T-cell (primary cell): ENCODE data around the gene OR2T27. TPM values are rescaled to one million over a fixed set of nuclear protein-coding genes. Genes with fewer than 3 reads are reported as not detected.

Experiments used
- ATAC-seq, 4 experiments: fragments of 200-7000 bp in 3 of 4; fragments of 150-1000 bp in 1 of 4; cut with Tn5 transposase; replicated peaks in 1 of 4; 1 replicate in 3 of 4; 2 replicates in 1 of 4; pipeline ENCODE4 v1.10.0; 2021; ENCODE audit warnings: moderate library complexity in 3 of 4, mild to moderate bottlenecking in 2 of 4, moderate number of reproducible peaks in 1 of 4
- CTCF ChIA-PET, 2 donors: fragments of 300-600 bp; sonication (Branson Sonifier 250); formaldehyde crosslinking; loops; one replicate each; lab custom pipeline; 2022; ENCODE audit warnings: antibody characterized with exemption in 2 of 2; lab: Charles Lee
- POLR2A ChIA-PET, 2 donors: fragments of 300-600 bp; sonication (Branson Sonifier 250); formaldehyde crosslinking; loops; one replicate each; lab custom pipeline; 2022; ENCODE audit warnings: antibody characterized with exemption in 2 of 2; lab: Charles Lee
- DNase-seq, 35 experiments: peaks; one replicate each; pipeline versions ENCODE4 v3.0.0 to v3.0.0-alpha.2; 2013 to 2023
- H3K27ac ChIP-seq: one replicate; pipeline ENCODE4 v1.5.1; 2013; ENCODE audit warnings: low read length
- H3K27me3 ChIP-seq, 2 experiments: replicated peaks in 1 of 2; 1 replicate in 1 of 2; 2 replicates in 1 of 2; pipeline versions ENCODE4 v1.6.1 to v1.7.0; 2013; ENCODE audit warnings: low read length in 1 of 2, mixed read lengths in 1 of 2; ENCODE audit not compliant: control insufficient read depth in 2 of 2, insufficient read depth in 2 of 2; ENCODE audit errors: extremely low read depth in 1 of 2
- H3K36me3 ChIP-seq, 2 donors: 1 replicate in 1 of 2; 2 replicates in 1 of 2; pipeline versions ENCODE4 v1.6.1 to v1.7.0; 2013; ENCODE audit warnings: low read length in 1 of 2; ENCODE audit not compliant: control insufficient read depth in 2 of 2, insufficient read depth in 1 of 2; ENCODE audit errors: extremely low read depth in 1 of 2
- H3K4me1 ChIP-seq, 2 experiments: 1 replicate in 1 of 2; 2 replicates in 1 of 2; pipeline versions ENCODE4 v1.6.1 to v1.7.0; 2013; ENCODE audit warnings: low read length in 2 of 2, mixed read lengths in 1 of 2; ENCODE audit not compliant: insufficient read depth in 2 of 2, control insufficient read depth in 1 of 2; ENCODE audit errors: extremely low read depth in 1 of 2
- H3K4me3 ChIP-seq, 2 donors: 1 replicate in 1 of 2; 2 replicates in 1 of 2; pipeline versions ENCODE4 v1.5.1 to v1.7.0; 2013; ENCODE audit warnings: mild to moderate bottlenecking in 2 of 2, low read length in 1 of 2, moderate library complexity in 1 of 2; ENCODE audit not compliant: control insufficient read depth in 1 of 2; ENCODE audit errors: extremely low read depth in 1 of 2
- H3K9me3 ChIP-seq: 2 replicates; pipeline ENCODE4 v1.7.0; 2013
- H3K27ac Mint-ChIP-seq, 2 donors: one replicate each; pipeline ENCODE4 v1.8.0; 2020 to 2021; ENCODE audit warnings: mild to moderate bottlenecking in 2 of 2, mixed read lengths in 2 of 2
- H3K27me3 Mint-ChIP-seq, 2 donors: one replicate each; pipeline ENCODE4 v1.8.0; 2021 to 2022; ENCODE audit warnings: mixed read lengths in 2 of 2
- H3K36me3 Mint-ChIP-seq: one replicate; pipeline ENCODE4 v1.8.0; 2021; ENCODE audit warnings: mixed read lengths
- H3K4me1 Mint-ChIP-seq, 3 donors: one replicate each; pipeline ENCODE4 v1.8.0; 2020 to 2022; ENCODE audit warnings: mixed read lengths in 3 of 3, mild to moderate bottlenecking in 1 of 3
- H3K4me3 Mint-ChIP-seq, 3 donors: one replicate each; pipeline ENCODE4 v1.8.0; 2020 to 2022; ENCODE audit warnings: mild to moderate bottlenecking in 3 of 3, mixed read lengths in 3 of 3, moderate library complexity in 3 of 3
- H3K9me3 Mint-ChIP-seq, 3 donors: one replicate each; pipeline ENCODE4 v1.8.0; 2020 to 2022; ENCODE audit warnings: mixed read lengths in 3 of 3
- WGBS: methylation state at CpG from one replicate; pipeline ENCODE4 v1.1.5; 2013; ENCODE audit warnings: missing lambda C conversion rate; ENCODE audit not compliant: insufficient coverage; 5-methylcytosine and 5-hydroxymethylcytosine counted together
- total RNA-seq, 35 experiments: library from RNA in 6 of 35; stranded (reverse) in 6 of 35; fragments of 120-200 nt in 1 of 35; gene quantifications; one replicate each; pipeline versions ENCODE4 v1.2.1 to v1.2.4 and lab custom pipeline; 2013 to 2026

The OR2T27 gene
- total RNA-seq, 5 donors from 2014 or later (not counting 1 experiment from before 2014, with no cell fraction given) = not detected

DNA sequence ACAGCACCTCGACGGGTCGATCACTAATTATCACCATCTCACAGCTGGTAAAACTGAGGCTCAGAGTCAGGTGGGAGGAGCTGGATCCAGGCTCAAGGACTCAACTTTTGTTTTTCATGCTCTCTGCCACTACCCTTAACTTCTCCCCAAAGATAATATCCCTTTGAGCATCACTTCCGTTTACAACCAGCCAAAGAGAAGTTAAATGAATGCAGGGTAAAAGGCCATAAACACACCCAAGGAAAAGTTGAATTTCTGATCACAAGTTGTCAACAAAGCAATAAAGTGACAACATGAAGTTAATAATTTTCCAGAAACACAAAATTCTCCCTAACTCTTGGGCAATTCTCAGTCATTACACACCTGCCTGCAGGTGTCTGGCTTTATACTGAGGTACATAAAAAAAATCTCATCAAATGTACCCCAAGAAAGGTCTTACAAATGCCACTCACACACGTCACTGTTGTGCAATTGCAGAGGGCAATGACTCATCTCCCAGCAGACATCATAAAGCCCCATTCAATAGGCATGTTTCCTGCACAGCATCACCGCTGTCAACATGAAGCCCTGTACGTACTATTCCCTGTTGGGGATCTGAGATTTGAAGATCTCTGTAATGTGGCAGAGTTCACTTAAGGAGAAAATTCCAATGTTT, 23.8 kb downstream of the OR2T27 start:
- Mint-ChIP-seq H3K27ac (no peak overlapping the region), H3K27me3 (peaks cover 0 to 3% of the 10 kb centered on the region in 2 donors), H3K4me3 (no peak overlapping the region), H3K36me3 (no peaks in the 10 kb centered on the region), H3K9me3 (no peaks in the 10 kb centered on the region), H3K4me1 (no peaks in the 10 kb centered on the region)
- no peak for ATAC-seq
- Histone ChIP-seq H3K27ac (no peak overlapping the region), H3K36me3 (no peaks in the 10 kb centered on the region), H3K4me3 (no peak overlapping the region), H3K27me3 (peaks cover 0 to 5% of the 10 kb centered on the region in 2 experiments), H3K9me3 (no peaks in the 10 kb centered on the region), H3K4me1 (no peaks in the 10 kb centered on the region)
- WGBS = 65% methylated on average over 4 of the region's 7 CpGs
- ChIA-PET POLR2A (no interaction called here), CTCF (no interaction called here)
- DNase-seq = no peak

DNA sequence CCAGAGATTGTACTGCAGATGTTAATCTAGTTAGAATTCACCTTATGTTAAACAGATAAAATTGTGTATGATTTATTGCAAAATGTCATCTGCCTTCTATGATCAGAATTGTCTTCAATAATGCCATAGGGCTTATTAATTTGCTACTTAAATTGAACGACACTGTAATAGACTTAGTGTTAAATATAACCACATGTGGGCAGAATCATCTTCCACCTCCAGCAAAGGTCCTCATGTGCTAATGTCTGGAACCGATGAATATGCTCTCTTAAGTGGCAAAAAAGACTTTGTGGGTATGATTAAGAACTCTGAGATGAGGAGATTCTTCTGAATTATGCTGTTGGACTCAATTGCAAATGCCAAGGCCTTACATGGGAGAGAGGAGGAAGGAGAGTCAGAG, 24.8 kb downstream of the OR2T27 start:
- Mint-ChIP-seq H3K27me3 (peaks cover 0 to 3% of the 10 kb centered on the region in 2 donors), H3K27ac (no peak overlapping the region), H3K9me3 (no peaks in the 10 kb centered on the region), H3K4me3 (no peak overlapping the region), H3K4me1 (no peaks in the 10 kb centered on the region), H3K36me3 (no peaks in the 10 kb centered on the region)
- no CpG with 5 or more reads among the region's 2 CpGs for WGBS
- Histone ChIP-seq H3K27ac (no peak overlapping the region), H3K4me1 (no peaks in the 10 kb centered on the region), H3K9me3 (no peaks in the 10 kb centered on the region), H3K36me3 (no peaks in the 10 kb centered on the region), H3K4me3 (no peak overlapping the region), H3K27me3 (peaks cover 0 to 5% of the 10 kb centered on the region in 2 experiments)
- ChIA-PET CTCF (no interaction called here), POLR2A (no interaction called here)
- ATAC-seq (no peak), DNase-seq (no peak)

DNA sequence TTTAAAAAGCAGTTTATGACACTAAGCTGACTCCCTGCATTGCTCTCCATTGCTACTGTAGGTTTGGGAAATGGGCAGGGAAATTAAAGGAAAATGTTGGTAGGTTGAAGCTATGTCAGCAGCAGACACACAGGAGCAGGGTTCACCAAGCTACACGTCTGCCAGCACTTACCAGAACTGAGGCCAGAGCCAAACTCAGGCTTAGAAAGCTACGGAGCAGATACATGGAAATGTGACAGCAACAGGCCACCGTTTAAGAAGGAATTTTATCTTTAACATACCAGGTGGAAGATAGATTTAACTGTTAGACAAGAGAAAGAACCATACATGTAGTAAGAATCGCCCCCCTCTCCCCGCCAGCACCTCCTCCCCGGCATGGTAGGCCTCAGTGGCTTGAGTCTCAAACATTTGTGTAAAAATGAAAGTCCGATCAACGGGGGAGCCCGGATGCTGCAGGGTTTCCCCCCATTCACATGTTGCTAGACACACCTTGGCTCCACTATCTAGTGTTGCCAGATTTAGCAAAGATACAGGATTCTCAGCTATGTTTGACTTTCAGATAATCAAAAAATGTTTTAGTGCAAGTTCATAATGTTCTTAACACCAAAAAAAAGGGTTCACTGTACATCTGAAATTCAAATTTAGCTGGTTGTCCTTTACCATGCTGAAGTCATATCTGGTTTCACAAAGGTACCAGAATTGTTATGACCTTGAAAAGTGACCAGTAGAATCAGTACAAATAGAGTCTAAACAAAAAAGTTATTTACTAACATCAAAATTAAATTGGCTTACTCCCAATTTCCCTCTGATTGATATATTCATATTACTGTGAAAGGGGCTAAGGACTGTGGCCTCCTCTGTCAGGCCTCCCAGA, 27.1 kb downstream of the OR2T27 start:
- no CpG with 5 or more reads among the region's 9 CpGs for WGBS

DNA sequence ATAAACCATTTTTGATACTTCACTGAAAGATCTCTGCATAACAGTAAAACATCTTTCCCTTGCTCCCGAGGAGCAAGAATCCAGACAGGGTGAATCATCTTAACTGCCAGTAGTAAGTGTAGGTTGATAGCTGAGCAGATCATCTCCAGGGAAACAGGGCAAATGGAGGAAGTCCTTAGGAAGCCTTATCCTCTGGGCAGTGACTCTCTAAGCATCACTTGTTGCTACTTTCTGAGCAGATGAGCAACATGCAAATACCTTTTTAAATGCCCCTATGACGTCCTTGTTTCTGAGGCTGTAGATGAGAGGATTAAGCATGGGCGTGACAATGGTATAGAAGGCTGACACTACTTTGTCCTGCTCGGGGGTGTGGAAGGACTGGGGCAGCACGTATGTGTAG, 29.4 kb downstream of the OR2T27 start:
- Histone ChIP-seq H3K9me3 (no peaks in the 10 kb centered on the region), H3K4me3 (no peak overlapping the region), H3K27me3 (peaks cover 0 to 5% of the 10 kb centered on the region in 2 experiments), H3K27ac (no peak overlapping the region), H3K36me3 (no peaks in the 10 kb centered on the region), H3K4me1 (no peaks in the 10 kb centered on the region)
- 70% methylated on average over 4 of the region's 5 CpGs for WGBS
- DNase-seq (no peak), ATAC-seq (no peak)
- H3K27me3 Mint-ChIP-seq = peaks cover 0 to 3% of the 10 kb centered on the region in 2 donors
- no peaks in the 10 kb centered on the region for H3K4me1 Mint-ChIP-seq
- CTCF ChIA-PET = no interaction called here
- no peak overlapping the region for H3K4me3 Mint-ChIP-seq
- POLR2A ChIA-PET = no interaction called here
- H3K9me3 Mint-ChIP-seq = no peaks in the 10 kb centered on the region
- H3K27ac Mint-ChIP-seq = no peak overlapping the region
- no peaks in the 10 kb centered on the region for H3K36me3 Mint-ChIP-seq

More for the DNA sequence above, 27.1 kb downstream of the OR2T27 start:
- no peaks in the 10 kb centered on the region for H3K9me3 ChIP-seq
- no peak overlapping the region for H3K4me3 Mint-ChIP-seq
- H3K4me3 ChIP-seq = no peak overlapping the region
- ATAC-seq = no peak
- no peak overlapping the region for H3K27ac ChIP-seq
- POLR2A ChIA-PET = no interaction called here
- H3K9me3 Mint-ChIP-seq = no peaks in the 10 kb centered on the region
- peaks cover 0 to 3% of the 10 kb centered on the region in 2 donors for H3K27me3 Mint-ChIP-seq
- no peaks in the 10 kb centered on the region for H3K4me1 Mint-ChIP-seq
- DNase-seq = no peak
- no peaks in the 10 kb centered on the region for H3K36me3 Mint-ChIP-seq
- H3K36me3 ChIP-seq = no peaks in the 10 kb centered on the region
- CTCF ChIA-PET = no interaction called here
- H3K27me3 ChIP-seq = peaks cover 0 to 5% of the 10 kb centered on the region in 2 experiments
- no peak overlapping the region for H3K27ac Mint-ChIP-seq
- H3K4me1 ChIP-seq = no peaks in the 10 kb centered on the region

DNA sequence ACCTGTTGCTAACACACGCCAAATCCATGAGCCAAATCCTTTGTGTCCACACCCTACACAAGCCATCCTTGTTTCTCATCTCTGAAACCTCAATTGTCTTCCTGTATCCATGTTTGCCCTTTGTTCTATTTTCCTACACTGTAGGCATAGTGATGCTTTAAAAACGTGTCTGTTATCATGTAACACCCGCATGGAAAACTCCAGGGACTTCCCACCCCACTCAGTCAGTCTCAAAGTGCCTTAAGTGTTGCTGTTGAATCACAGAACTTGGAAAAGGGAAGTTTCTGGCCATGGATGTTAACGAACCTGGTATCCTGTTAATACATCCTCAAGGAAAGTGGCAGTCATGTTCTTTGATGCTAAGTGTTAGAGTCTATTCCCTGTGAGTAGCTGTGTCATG, 30.2 kb downstream of the OR2T27 start:
- CTCF ChIA-PET = interaction anchor here in 1 of 2 donors (1.4 kb wide), 1 partner anchor 181 kb away, joined by 5 read pairs; no protein-coding TSS in a partner anchor

DNA sequence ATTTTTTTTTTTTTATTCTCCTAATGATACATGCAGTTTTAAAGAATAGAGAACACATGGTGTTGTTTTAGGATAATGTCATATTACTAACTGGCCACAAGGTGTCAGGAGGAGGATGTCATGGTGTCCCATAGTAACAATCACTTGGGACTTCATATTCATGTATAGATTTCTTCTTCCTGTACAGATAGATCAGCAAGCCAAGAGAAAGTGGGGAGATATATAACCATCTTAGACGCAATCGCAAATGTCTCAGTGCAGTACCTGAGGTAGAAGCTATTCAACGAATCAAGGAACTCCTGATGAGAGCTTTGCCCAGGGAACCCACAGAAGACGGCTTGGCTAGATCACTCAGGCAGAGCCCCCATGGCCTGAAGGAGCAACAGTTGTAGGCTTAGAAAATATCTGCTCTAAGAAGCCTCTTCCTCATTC, 32.7 kb downstream of the OR2T27 start:
- POLR2A ChIA-PET = interaction anchor here in 1 of 2 donors (0.7 kb wide), 1 partner anchor 214 kb away, joined by 3 read pairs; no protein-coding TSS in a partner anchor
- Histone ChIP-seq H3K36me3 (no peaks in the 10 kb centered on the region), H3K4me1 (no peaks in the 10 kb centered on the region), H3K27me3 (no peaks in the 10 kb centered on the region), H3K4me3 (no peak overlapping the region), H3K9me3 (no peaks in the 10 kb centered on the region), H3K27ac (no peak overlapping the region)
- H3K36me3 Mint-ChIP-seq = no peaks in the 10 kb centered on the region
- 66% methylated on average over 4 of the region's 4 CpGs for WGBS
- no peak overlapping the region for H3K27ac Mint-ChIP-seq
- H3K27me3 Mint-ChIP-seq = no peaks in the 10 kb centered on the region
- no peaks in the 10 kb centered on the region for H3K9me3 Mint-ChIP-seq
- H3K4me1 Mint-ChIP-seq = peaks cover 0 to 9% (median 2%) of the 10 kb centered on the region in 3 donors
- ATAC-seq (peak; percentile 50 to 72 (median 68)), DNase-seq (peak in 1 of 35 experiments; percentile 36)
- H3K4me3 Mint-ChIP-seq = no peak overlapping the region
- CTCF ChIA-PET = interaction anchor here in 1 of 2 donors (0.6 to 1.2 kb wide), 3 partner anchors 31 to 218 kb away, joined by 3 to 4 read pairs (median 3); no protein-coding TSS in a partner anchor

More for the DNA sequence above, 30.2 kb downstream of the OR2T27 start:
- Histone ChIP-seq H3K9me3 (no peaks in the 10 kb centered on the region), H3K27ac (no peak overlapping the region), H3K4me1 (no peaks in the 10 kb centered on the region), H3K27me3 (peaks cover 0 to 5% of the 10 kb centered on the region in 2 experiments), H3K4me3 (no peak overlapping the region), H3K36me3 (no peaks in the 10 kb centered on the region)
- H3K27me3 Mint-ChIP-seq = no peaks in the 10 kb centered on the region
- DNase-seq (no peak), ATAC-seq (no peak)
- no peaks in the 10 kb centered on the region for H3K9me3 Mint-ChIP-seq
- no peaks in the 10 kb centered on the region for H3K4me1 Mint-ChIP-seq
- POLR2A ChIA-PET = no interaction called here
- H3K4me3 Mint-ChIP-seq = no peak overlapping the region
- H3K27ac Mint-ChIP-seq = no peak overlapping the region
- WGBS = 100% methylated on average over 1 of the region's 4 CpGs
- H3K36me3 Mint-ChIP-seq = no peaks in the 10 kb centered on the region
